ENCODE results near the gene ARPC4.
"Not testable (repeated sequence)": the region's sequence is repeated elsewhere in the genome, so short reads cannot be mapped to it uniquely, and the experiment has no call there.

DNA sequence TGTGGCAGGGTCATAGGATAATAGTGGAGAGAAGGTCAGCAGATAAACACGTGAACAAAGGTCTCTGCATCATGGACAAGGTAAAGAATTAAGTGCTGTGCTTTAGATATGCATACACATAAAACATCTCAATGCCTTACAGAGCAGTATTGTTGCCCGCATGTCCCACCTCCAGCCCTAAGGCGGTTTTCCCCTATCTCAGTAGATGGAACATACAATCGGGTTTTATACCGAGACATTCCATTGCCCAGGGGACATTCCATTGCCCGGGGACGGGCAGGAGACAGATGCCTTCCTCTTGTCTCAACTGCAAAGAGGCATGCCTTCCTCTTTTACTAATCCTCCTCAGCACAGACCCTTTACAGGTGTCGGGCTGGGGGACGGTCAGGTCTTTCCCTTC is 55.0 kb downstream of the ARPC4 start:
- not testable (repeated sequence) for TF ChIP-seq POLR2A (IDR thresholded peaks at IDR 0.05; ENCODE audit: low read length); GATA1 (IDR thresholded peaks at IDR 0.05; ENCODE audit: low read depth, low read length)

Data from erythroblast (primary cell).